ENCODE results near the gene SLC35C1.

DNA sequence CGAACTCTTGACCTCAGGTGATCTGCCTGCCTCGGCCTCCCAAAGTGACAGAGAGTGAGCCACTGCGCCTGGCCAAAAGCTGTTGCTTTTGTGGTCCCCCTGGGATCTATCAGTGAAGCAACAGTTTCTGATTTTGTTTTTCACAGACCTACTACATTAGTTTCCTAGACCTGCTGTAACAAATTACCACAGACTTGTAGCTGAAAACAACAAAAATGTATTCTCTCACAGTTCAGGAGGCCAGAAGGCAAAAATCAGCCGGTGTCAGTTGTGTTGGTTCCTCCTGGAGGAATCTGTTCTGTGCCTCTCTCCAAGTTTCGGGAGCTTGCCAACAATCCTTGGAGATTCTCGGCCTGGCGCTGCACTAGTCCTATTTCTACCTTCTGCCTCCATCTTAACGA is 8.5 kb upstream of the SLC35C1 start:
- TF ChIP-seq YY1 (IDR thresholded peaks at IDR 0.05; ENCODE audit: borderline replicate concordance in 1 of 3, control insufficient read depth in 1 of 3, extremely low read depth in 1 of 3, insufficient read depth in 3 of 3, insufficient read length in 1 of 3, insufficient replicate concordance in 2 of 3, low read depth in 1 of 3, low read length in 2 of 3) = no peak
- no peak for TF ChIP-seq ZEB2 (IDR thresholded peaks at IDR 0.05)

Measured in K562 (cell line).